ENCODE results near the gene GALNT2. TPM values are rescaled to one million over a fixed set of nuclear protein-coding genes. Genes with fewer than 3 reads are reported as not detected.

The GALNT2 gene
- total RNA-seq, 1 donor from 2014 or later, result 62.8 TPM

GRCh38 chr1:230280906-230281413, 213.9 kb downstream of the GALNT2 start:
- no peak for FAIRE-seq
- no peak for DNase-seq (ENCODE audit: low spot score in 2 of 2)

- DNase-seq (ENCODE audit: low spot score in 2 of 2) (no peak), FAIRE-seq (no peak)
Measured at GRCh38 chr1:230281556-230281955, 214.5 kb downstream of the GALNT2 start.

GRCh38 chr1:230282157-230282556, 215.1 kb downstream of the GALNT2 start:
- DNase-seq (ENCODE audit: low spot score in 2 of 2) (no peak), FAIRE-seq (no peak)

- FAIRE-seq (no peak), DNase-seq (ENCODE audit: low spot score in 2 of 2) (no peak)
Measured at GRCh38 chr1:230283678-230284077, 216.6 kb downstream of the GALNT2 start.

GRCh38 chr1:230284891-230285290, 217.9 kb downstream of the GALNT2 start:
- no peak for FAIRE-seq
- DNase-seq (ENCODE audit: low spot score in 2 of 2), result no peak

- DNase-seq (ENCODE audit: low spot score in 2 of 2), result no peak
- no peak for FAIRE-seq
Measured at GRCh38 chr1:230285351-230285750, 218.3 kb downstream of the GALNT2 start.

- DNase-seq (ENCODE audit: low spot score in 2 of 2) (no peak), FAIRE-seq (no peak)
Measured at GRCh38 chr1:230286166-230286889, 219.3 kb downstream of the GALNT2 start.

GRCh38 chr1:230286890-230287269, 219.8 kb downstream of the GALNT2 start:
- FAIRE-seq (no peak), DNase-seq (ENCODE audit: low spot score in 2 of 2) (no peak)

- DNase-seq (ENCODE audit: low spot score in 2 of 2) (no peak), FAIRE-seq (no peak)
Measured at GRCh38 chr1:230287674-230288315, 220.8 kb downstream of the GALNT2 start.

GRCh38 chr1:230288641-230289349, 221.8 kb downstream of the GALNT2 start:
- no peak for FAIRE-seq
- no peak for DNase-seq (ENCODE audit: low spot score in 2 of 2)

- FAIRE-seq, result no peak
- no peak for DNase-seq (ENCODE audit: low spot score in 2 of 2)
Measured at GRCh38 chr1:230289350-230289644, 222.3 kb downstream of the GALNT2 start.

- no peak for DNase-seq (ENCODE audit: low spot score in 2 of 2)
- no peak for FAIRE-seq
Measured at GRCh38 chr1:230291731-230292620, 224.9 kb downstream of the GALNT2 start.

GRCh38 chr1:230292689-230293389, 225.8 kb downstream of the GALNT2 start:
- no peak for DNase-seq (ENCODE audit: low spot score in 2 of 2)
- no peak for FAIRE-seq

GRCh38 chr1:230293390-230293700, 226.3 kb downstream of the GALNT2 start:
- FAIRE-seq, result no peak

GRCh38 chr1:230295367-230295766, 228.3 kb downstream of the GALNT2 start:
- DNase-seq (ENCODE audit: low spot score in 2 of 2), result no peak
- FAIRE-seq, result no peak

More at GRCh38 chr1:230293390-230293700, 226.3 kb downstream of the GALNT2 start:
- no peak for DNase-seq (ENCODE audit: low spot score in 2 of 2)

- FAIRE-seq (no peak), DNase-seq (ENCODE audit: low spot score in 2 of 2) (no peak)
Measured at GRCh38 chr1:230299191-230300006, 232.4 kb downstream of the GALNT2 start.

GRCh38 chr1:230300322-230301301, 233.6 kb downstream of the GALNT2 start:
- FAIRE-seq (no peak), DNase-seq (ENCODE audit: low spot score in 2 of 2) (no peak)

GRCh38 chr1:230301322-230301721, 234.3 kb downstream of the GALNT2 start:
- DNase-seq (ENCODE audit: low spot score in 2 of 2), result no peak
- FAIRE-seq, result no peak
